COLO829 (cell line): ENCODE results near the gene TPSAB1.
"Not testable (repeated sequence)": the region's sequence is repeated elsewhere in the genome, so short reads cannot be mapped to it uniquely, and the experiment has no call there.

ENCODE experiments used
- DNase-seq: peaks from one replicate; pipeline ENCODE4 v3.0.0; 2012; ENCODE audit warnings: low spot score

TPSAB1 gene

DNA sequence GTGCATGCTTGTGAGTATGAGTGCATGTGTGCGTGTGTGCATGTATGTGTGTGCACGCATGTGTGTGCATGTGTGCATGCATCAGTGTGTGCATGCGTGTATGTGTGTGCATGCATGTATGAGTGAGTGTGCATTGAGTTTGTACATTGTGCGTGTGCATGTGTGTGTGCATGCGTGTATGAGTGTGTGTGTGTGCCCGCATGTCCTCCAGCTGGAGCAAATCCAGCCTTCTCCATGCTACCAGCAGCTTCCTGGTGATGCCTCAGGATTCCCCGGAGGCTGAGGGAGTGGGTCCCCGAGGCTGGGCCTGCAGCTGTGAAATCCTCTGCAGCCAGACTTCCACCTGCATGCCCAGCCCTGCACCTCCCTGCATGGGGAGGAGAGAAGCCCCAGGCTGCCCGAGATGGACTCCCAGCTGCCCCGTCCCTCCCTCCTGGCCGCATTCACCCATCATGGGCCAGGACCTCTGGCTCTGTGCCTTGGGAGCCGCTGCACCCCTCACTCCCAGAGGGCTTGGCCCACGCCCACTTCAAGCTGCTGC lies 24.7 kb downstream of the TPSAB1 start:
- no peak for DNase-seq

DNA sequence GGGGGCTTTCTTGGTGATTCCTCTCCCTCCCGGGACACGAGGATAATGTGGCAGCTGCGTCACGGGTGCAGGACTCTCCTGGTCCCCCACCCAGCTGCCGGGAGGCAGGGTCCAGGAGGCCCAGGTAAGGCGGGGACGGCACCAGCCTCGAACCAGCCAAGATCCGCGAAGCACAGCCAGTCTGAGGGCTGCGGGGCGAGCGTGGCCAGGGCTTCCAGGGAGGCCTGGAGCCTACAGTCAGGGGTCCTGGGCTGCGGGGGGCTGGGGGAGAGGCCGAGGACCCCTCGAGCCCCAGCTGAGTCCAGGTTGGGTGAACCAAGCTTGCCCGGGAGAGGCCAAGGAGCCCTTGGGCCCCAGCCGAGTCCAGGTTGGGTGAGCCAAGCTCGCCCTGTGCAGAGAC lies 25.3 kb downstream of the TPSAB1 start:
- no peak for DNase-seq

DNA sequence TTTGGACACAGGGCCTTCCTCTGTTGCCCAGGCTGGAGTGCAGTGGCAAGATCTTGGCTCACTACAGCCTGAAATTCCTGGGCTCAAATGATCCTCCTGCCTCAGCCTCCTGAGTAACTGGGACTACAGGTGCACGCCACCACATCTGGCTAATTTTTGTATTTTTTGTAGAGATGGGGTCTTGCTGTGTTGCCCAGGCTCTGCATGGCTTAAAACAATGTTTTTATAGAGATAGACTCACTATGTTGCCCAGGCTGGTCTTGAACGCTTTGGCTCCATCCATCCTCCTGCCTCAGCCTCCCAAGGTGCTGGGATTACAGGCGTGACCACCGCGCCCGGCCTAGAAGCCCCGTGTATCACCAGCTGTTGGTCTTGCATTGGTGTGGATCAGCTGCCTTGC lies 28.9 kb downstream of the TPSAB1 start:
- not testable (repeated sequence) for DNase-seq

DNA sequence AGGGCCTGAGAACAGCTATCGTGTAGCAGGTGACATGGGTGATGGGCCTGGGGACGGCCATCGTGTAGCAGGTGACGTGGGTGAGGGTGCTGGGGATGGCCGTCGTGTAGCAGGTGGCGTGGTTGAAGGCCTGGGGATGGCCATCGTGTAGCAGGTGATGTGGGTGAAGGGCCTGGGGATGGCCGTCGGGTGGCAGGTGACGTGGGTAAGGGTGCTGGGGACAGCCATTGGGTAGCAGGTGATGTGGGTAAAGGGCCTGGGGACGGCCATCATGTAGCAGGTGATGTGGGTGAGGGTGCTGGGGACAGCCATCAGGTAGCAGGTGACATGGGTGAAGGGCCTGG lies 30.8 kb downstream of the TPSAB1 start:
- no peak for DNase-seq

DNA sequence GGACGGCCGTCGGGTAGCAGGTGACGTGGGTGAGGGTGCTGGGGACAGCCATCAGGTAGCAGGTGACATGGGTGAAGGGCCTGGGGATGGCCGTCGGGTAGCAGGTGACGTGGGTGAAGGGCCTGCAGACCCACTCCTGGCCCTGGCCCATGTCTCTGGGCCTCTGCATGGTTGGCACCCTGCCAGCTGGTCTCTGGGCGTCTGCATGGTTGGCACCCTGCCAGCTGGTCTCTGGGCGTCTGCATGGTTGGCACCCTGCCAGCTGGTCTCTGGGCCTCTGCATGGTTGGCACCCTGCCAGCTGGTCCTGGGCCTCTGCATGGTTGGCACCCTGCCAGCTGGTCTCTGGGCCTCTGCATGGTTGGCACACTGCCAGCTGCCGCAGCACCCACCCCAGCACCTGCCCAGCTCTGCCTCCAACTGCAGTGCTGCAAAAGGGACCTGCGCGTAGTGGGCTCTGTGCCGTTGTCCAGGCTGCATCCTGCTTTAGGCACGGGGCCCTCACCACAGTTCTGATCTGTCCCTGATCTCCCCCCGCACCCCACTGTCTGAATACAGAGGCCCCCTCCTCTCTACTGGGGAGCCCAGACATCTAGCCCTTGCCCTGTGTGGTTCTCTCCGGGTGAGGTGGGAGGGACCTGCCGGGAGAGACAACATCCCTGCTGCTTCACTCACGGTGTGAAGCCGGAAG lies 31.4 kb downstream of the TPSAB1 start:
- not testable (repeated sequence) for DNase-seq

DNA sequence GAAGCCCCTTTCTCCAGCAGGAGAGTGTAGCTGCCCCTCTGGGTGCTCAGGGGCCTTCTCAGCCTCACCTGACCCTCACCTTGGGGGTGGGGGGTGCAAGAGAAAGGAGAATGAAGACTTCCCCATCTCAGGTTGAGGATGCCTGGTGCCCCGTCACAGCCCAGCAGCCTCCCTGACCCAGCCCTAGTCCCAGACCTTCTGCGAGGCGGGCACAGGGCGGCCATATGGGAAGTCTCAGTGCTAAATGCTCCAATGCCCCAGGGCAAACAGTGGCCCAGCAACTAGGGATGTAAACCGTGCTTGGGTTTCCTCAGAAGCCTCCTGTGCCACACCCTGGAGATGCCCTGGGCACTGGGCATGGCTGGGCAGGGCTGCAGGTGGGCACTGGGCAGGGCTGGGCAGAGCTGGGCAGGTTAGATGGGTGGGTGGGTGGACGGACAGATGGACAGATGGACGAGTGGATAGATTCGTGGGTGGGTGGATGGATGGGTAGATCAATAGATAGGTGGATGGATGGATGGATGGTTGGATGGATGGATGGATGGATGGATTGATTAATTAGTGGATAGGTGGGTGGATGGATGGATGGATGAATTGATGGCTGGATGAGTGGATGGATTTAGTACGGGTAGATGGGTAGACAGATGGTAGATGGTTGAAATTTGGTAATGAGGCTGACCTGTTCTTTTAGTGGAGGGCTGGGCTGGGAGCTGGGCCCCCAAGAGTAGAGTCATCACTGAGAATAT lies 32.1 kb downstream of the TPSAB1 start:
- DNase-seq = no peak

DNA sequence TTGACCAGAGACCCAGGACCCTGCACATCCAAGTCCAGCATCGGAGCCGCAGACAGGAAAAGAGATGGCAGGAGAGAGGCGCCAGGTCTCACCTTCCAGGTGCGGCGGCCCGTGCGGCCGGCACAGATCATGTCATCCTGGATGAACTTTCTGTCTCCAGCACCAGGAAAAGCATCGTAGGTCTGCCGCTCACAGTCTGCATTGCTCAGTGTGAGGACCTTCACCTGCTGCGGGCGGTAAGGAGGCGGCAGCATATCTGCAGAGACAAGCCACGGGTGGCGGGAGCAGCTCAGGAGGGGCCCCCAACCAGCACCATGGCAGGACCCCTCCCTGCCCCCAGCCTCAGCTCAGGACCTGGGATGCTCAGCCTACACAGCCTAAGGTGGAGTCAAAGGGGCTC lies 33.3 kb downstream of the TPSAB1 start:
- no peak for DNase-seq

DNA sequence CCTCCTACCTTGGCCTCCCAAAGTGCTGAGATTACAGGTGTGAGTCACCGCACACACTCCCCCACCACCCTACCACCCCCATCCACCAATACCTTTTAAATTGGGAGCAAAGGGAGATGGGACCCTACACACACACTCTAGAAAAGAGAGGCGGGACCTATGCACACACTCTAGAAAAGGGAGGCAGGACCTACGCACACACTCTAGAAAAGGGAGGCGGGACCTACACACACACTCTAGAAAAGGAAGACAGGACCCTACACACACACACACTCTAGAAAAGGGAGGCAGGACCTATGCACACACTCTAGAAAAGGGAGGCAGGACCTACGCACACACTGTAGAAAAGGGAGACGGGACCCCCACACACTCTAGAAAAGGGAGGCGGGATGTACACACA lies 34.3 kb downstream of the TPSAB1 start:
- no peak for DNase-seq

DNA sequence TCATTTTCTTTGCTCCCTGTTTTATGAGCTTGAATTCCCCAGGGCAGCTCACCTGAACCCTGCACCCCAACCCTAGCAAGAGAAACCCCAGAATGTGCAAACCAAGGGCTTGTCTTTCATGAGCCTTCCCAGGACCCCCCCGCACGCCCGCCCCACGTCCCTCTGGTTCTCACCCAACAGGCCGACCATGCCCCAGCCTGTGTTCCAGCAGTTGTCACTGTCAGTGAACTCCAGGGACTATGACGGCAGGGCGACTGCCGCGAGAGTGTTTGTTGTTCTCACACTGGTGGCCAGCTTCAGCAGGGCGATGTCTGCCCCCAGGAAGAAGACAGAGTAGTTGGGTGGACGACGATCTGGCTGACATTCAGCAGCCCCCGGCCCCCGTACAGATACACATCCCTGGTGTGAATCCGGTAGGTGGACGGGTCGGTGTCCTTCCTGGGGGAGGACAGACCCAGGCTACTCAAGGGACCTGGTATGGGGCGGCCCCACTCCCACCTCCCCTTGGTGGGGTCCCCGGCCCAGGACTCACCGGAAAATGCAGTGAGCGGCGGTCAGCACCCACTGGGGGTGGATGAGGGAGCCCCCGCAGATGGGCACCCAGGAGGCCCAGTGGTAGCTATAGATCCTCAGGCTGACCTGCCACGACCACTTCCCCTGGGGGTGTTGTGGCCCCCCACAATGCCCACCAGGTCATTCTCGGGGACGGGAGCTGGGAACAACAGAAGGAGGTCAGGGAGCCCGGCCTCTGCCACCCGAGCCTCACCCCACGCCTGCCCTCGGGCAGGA lies 35.5 kb downstream of the TPSAB1 start:
- DNase-seq = no peak

DNA sequence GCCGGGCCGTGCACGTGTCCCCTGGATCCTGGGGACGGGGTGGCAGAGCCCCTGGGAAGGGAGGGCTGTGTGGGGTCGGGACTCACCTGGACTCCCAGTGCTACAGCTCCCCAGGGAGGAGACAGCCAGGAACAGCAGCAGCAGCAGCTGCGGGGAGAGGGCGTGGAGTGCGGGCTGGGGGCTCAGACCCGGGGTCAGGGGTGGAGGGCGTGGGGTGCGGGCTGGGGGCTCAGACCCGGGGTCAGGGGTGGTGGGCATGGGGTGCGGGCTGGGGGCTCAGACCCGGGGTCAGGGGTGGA lies 36.0 kb downstream of the TPSAB1 start:
- no peak for DNase-seq

DNA sequence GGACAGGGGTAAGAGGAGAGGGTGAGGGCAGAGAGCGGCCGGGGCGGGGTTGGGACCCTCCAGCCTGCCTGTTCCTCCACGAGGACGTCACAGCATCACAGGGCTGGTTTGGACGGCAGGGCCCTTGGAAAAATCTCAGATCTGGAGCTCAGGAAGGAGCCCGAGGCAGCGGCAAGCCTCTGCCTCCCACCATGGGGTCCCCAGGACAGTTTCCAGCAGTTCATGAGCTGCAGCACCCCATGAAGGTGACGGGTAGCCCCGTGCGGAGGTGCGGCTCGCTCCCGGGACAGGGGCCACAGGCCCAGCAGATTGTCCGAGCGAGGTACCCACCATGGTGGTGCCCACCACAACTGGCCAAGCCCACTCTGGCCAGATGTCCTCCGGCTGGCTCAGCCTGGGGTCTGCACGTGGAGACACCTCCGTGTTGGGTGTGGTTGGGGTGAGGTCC lies 36.7 kb downstream of the TPSAB1 start:
- no peak for DNase-seq

DNA sequence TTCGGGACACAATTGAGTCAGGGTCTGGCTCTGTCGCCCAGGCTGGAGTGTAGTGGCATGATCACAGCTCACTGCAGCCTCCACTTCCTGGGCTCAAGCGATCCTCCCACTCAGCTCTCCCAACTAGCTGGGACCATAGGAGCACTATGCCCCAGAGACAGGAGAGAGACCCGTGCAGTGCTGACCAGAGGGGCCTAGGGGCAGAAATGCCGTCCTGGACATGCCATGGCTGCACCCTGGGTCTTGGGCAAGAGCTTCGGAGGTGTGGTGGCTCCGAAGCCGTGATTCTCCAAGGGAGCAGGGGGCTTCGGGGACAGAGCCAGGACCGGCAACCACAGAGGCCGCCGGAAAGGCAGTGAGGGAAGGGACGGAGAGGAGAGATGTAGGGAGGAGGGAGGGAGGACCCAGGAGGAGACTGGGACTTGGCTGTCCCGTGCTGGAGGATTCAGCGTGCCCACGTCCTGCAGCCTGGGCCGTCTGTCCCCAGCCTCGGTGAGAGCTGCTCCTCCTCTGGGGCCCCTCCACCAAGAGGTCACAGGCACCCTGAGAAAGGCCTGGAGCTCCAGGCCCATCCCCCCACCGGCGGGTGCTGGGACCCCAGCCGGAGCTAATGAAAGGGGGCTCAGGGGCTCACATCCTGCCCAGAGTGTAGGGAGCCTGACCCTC lies 37.2 kb downstream of the TPSAB1 start:
- DNase-seq = no peak

DNA sequence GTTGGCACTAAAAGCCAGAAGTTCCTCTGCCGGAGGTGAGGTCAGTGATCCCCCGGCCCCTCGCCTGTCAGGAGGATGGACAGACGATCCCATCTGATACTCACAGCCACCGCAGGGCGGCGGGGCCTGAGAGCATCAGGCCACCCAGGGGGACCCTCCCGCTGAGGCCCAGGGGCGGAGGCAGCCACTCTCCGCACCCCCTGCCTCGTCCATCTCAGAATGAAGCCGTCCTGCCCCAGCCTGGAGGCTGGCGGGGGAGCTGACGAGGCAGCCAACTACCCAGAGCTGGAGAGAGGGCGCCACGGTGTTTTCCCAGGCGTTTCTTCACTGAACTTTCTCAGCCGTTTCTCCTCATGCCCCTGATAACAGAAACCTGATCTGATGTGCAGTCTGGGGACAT lies 38.0 kb downstream of the TPSAB1 start:
- no peak for DNase-seq

DNA sequence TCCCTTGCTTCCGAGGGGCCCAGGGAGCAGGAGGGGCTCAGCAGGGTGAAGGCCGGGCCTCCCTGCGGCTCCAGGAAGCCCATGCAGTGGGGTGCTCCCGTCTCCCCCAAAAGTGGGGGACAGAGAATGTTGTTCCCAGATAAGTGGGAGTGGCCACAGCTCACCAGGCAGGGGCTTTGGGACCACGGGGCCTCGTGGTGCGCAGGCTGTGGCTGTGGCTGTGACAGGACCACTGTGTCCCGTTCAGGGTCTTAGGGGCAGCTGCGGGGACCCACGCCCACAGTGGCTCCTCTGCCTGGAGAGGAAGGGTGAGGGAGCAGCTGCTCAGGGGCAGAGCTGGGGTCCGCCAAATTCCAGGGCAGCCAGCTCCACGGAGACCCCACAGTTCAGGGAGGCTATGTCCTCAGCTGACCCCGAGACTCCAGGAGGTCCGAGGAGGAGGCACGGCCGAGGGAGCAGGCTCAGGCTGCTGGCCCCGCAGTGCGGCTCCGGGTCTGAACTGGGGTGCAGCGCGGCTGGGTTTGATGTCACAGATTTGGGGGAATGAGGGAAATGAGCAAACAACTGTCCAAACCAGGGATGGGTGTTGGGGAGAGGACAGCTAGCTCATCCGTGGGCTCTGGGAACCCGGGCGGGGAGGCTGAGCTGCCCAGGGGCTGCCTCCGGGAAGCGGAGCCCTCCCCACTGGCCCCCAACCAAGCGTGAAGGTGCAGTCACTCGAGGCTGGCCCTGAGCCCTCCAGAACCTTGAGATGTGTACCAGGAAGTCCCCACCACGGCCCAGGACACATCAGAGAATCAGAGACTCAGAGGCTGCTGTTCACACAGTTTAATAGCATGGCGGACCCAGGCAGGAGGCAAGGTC lies 38.8 kb downstream of the TPSAB1 start:
- DNase-seq = no peak

DNA sequence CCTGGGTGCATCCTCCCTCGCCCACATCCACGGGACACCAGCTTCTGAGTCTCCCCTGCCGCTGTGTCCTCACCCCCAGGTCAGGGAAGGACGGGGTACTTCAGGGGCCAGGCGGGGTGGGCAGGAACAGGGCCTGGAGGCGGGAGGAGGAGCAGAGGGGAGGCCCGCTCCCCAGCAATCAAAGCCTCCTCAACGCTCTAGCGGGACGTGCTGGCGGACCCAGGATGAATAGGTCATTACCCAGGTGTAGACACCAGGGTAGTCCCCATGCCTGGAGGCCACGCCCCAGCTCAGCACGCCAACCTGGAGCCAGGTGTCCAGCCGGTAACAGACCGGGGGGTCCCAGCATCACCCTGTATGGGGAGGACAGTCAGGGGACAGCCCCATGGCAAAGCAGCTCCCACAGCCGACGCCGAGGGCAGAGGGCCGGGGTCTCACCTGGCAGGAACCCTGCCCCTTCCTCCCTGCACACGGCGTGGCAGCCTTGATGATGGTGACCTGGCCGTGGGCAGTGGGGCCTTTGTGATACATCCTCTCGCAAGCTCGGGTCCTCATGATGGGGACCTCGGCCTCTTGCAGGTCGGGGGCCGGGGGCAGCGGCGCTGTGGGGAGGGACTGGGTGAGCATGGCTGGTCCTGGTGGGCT lies 39.6 kb downstream of the TPSAB1 start:
- DNase-seq = no peak

DNA sequence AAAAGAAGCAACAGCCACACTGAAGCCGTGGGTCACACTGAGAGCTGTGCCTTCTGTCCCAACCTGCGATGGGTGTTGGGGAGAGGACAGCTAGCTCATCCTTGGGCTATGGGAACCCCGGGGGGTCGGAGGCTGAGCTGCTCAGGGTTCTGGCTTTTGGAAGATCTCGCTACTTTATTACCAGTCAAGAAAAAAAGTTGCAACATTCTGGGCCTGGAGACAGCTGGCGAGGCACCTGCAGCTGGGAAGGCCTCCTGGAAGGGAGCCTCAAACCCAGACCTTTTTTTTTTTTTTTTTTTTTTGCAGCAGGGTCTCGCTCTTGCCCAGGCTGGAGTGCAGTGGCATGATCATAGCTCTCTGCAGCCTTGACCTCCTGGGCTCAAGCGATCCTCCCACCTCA lies 40.3 kb downstream of the TPSAB1 start:
- DNase-seq = no peak

DNA sequence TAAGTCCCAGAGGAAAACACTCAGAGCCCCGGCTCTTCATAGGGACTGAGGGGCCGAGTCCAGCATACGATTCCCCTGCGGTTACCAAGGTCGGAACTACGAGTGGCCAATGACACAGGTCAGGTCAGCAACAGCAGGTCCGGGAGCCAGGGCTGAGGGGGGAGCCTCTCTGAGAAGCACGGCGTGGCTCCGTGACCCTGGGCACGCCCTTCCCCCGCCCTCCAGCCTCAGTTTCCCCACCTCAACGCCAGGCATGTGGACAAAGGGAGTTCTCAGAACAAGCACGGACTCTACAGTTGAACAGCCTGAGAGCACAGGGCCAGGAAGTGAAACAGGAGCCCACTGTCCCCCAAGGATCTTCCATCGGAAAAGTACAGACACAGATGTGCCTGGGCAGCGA lies 41.0 kb downstream of the TPSAB1 start:
- DNase-seq = no peak

DNA sequence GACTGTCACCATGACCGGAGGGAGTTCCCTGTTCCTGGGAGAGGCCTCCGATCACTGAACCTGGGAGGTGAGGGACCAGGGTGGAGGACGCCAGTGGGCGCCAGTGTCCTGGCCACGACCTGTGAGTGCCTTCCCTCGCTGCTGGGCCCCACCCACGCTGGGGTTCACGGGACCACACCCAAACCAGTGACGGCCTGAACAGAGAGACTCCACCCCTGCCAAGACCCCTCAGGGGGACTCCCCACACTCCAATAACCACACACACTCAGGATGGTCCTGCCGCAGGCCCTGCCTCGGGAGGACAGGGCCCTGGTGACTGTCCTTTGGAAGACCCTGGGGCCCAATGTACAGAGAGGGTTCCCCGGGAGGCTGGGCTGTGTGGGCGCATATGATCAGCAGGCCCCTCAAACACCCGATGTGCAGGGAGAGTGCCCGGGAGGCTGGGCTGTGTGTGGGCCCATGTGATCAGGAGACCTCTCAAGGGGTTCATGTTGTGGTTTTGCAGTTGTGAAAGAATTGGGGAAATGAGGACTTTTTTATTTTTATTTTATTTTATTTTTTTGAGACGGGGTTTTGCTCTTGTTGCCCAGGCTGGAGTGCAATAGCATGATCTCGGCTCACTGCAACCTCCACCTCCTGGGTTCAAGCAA lies 41.9 kb downstream of the TPSAB1 start:
- DNase-seq = no peak

DNA sequence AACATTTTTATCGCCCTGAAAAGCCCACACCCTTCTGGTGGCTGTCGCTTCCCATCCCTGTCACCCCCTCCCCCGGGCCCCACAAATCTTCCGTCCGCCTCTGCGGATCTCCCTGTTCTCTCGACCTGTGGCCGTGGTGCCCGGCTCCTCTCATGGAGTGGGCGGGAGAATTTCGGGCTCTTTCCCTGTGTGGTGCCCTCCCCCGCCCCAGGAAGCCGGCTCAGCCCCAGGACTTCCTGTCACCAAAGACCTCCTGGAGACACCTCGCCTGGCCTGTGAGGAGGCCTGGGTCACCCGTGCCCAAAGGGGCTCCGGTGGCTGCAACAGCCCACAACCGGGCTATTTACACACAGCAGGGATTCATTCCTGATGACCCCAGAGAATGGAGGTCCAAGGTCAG lies 42.8 kb downstream of the TPSAB1 start:
- no peak for DNase-seq

DNA sequence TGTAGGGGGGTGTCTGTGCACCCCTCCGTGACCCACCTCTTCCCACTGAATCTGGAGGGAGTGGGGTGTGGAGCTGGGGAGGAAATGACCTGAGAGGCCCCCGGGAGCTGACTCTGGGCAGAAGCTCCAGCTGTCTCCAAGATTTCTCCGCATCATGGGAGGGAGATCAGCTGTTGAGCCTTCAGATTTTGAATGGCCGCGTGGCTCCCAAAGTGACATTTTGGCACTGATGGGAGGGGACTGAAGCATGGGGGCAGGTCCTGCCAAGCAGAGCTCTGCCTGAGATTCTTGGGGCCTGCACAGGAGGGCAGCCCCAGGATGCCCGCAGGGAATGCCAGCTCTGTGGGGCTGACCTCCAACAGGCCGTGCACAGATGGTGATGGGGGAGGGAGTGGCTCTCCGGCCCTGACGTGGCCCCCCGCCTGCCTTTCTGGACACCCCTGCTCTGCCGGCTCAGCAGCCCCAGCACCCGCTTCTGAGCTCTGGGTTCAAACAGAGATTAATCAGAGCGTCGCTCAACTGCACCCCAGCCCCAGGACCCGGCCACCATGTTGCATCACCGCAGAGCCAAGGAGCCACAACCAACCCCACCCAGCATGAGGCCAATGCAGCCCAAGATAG lies 43.6 kb downstream of the TPSAB1 start:
- no peak for DNase-seq
